ENCODE results near the gene ARHGEF4.

The ARHGEF4 gene

DNA sequence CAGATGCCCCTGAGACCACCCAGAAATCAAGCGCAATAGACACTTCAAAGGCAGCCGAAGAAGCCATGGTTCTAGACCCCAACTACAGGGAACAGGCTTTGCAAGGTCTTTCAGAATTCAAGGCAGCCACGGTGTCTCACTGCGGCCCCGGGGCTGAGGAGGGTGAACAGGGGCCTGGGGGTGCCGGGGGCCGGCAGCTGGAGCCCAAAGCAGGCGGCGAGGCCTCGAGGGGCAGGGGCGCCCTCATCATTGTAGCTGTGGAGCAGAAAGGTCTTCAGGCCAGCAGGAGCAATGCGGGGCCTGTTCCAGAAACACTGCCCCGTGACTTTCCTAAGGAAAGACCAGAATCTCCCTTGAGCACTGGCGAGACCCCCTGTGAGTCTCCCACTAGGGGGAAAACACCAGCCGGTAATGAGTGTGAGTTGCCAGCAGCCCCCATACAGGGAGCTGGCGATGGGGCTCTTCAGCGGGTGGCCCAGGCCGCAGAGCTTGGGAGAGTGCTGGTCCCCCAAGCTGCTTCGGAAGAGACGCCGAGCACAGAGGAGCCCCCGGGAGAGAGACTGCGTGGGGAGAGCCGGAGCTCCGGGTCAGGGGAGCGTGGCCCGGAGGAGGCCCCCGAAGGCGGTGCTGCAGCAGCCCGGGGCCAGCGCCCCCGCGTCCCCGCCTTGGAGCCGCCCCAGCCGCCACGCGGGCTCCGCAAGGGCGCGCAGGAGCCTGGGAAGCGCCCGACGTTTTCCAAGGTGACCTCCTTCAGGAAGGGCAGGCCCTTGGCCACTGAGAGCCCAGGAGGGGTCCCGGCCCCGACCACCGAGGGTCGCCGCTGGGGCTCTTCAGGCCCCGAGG, 79.1 kb downstream of the ARHGEF4 start:
- DNase-seq: no peak

DNA sequence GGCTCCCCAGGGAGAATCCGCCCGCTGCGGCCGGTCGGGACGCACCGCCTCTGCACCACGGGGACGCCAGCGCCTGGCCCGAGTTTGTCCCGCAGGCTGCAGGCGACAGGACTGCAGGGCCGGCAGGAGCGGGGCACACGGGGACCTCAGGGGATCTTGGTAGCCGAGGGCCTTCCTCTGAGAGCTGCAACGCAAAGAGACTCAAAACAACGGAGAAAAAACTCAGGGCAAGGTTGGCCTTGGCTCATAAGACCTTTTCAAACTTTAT, 79.7 kb downstream of the ARHGEF4 start:
- no peak for DNase-seq

DNA sequence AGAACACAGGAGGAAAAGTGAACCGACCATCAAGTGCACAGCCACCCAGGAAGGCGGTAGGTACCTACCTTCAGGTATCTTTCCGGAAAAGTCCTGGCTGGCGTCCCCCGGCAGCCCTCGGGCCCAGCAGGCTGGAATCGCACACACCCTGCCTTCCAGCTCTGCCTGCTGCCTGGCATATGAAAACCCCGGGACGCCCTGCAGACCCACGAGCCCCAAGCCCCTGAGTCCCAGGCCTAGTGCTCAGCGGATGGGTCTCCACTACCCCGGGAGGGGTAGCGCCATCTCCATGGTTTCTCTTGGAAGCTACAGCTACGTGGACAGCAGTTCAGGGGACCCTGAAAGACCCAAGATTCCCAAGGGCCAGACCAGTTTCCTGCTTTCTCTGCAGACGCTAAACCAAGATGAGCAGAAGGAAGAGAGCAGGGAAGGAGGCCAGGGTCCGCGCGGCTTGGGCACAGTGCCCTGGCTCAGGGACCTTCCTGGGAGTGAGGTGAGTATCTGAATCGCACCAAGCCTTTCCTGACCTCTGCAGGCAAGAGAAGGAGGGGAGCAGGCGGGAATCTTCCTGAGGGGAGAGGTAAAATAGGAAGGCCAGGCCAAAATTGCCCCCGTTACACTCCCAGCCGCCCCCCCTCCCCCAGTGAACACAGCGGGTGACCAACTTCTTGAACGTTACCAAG, 80.4 kb downstream of the ARHGEF4 start:
- DNase-seq: peak in 1 of 56 donors; percentile 30

DNA sequence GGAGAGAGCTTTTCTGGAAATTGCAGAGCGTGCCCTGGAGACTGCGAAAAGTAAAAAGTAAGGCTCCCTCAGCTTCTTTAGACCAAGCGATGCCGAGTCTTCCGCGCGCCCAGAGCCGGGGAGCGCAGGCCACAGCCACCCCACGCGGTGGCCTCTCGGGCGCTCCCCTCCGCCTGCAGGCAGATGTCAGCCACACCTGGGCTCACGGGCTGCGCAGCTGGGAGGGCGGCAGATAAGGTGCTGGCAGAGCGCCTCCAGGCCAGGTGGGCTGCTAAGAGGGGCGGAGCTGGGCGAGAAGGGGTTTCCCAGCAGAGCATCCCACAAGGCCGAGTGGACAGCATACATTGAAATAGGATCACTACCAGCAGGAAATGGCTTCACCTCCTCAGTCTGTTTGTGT, 81.7 kb downstream of the ARHGEF4 start:
- DNase-seq: no peak

DNA sequence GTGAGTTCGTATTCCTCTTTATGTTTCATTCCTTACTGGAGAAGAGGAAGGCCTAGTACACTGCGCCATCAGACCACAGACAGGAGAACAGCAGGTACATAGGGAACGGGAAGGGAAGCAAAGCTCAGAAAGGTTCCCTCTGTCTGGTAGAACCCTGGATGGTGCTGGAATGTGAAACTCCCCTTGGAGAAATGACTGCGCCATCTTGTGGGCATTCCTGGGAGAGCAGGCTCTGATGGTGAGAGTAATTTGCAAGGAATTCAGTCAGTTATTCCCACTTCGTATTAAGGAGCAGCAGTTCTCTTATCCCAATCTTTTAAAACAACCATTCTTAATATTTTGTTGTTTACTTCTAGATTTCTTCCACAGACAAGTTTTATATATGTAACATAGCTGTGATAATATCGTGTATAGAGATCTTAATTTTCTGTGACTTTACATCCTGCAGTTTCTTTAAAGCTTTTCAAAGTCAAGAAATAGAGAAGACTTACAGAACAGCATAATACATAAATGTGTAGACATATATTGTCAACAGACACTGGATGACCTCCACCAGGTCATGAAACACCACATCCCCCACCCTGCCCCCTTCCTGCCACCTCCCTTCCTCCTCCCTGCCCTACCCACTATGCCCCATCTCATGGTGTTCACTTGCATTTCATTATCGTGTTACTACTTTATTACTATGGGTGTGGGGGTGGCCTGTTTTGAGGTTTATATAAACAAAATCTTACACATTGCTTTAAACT, 83.9 kb downstream of the ARHGEF4 start:
- DNase-seq: peak in 50 of 56 donors; percentile 8 to 92 (median 56)

DNA sequence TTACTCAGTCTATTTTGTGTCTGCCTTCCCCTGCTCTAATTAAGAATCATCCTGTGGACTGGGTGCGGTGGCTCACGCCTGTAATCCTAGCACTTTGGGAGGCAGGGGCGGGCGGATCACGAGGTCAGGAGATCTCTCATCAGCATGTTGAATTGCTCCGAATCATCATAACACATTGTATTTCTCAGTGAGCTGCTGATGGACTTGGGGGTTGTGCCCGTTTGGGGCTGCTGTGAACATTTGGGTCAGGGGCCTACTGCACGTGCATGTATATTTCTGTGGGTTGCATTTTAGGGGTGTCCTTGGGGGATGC, 84.4 kb downstream of the ARHGEF4 start:
- no peak for DNase-seq

DNA sequence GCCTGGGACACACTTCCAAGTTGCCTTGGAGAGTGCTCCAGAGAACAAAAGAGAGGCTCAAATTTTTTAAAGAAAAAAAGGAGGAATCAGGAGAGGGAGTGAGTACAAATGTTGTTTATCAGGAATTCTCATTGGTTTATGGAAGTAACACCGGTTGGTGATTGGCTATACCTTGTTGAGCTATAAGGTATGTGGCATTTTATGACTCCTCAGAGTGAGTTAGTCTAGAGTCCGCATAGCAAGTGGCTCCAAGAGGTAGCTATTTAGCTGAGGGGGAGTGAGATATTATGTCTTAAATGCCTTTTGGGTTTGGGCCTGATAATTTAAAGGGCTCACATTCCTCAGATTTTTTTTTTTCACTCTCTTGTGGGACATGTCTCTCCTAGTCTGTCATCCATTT, 85.7 kb downstream of the ARHGEF4 start:
- DNase-seq: no peak

DNA sequence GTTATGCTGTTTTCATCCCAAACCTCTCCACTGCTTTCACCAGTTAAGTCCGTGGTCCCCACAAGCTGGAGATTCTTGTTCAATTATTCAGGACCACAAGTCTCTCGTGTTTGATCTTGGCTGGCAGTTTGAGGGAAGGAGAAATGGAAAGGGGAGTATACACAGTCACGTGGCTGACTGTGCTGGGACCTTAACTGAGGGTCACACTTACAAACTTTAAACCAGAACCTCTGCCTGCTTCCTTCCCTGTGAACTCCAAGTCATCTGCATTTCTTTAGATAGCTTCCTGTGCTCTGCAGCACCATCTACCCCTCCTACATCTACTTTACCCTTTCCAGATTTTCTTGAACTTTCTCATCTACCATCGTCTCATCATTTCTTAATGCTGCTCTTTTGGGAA, 91.7 kb downstream of the ARHGEF4 start:
- DNase-seq: no peak

DNA sequence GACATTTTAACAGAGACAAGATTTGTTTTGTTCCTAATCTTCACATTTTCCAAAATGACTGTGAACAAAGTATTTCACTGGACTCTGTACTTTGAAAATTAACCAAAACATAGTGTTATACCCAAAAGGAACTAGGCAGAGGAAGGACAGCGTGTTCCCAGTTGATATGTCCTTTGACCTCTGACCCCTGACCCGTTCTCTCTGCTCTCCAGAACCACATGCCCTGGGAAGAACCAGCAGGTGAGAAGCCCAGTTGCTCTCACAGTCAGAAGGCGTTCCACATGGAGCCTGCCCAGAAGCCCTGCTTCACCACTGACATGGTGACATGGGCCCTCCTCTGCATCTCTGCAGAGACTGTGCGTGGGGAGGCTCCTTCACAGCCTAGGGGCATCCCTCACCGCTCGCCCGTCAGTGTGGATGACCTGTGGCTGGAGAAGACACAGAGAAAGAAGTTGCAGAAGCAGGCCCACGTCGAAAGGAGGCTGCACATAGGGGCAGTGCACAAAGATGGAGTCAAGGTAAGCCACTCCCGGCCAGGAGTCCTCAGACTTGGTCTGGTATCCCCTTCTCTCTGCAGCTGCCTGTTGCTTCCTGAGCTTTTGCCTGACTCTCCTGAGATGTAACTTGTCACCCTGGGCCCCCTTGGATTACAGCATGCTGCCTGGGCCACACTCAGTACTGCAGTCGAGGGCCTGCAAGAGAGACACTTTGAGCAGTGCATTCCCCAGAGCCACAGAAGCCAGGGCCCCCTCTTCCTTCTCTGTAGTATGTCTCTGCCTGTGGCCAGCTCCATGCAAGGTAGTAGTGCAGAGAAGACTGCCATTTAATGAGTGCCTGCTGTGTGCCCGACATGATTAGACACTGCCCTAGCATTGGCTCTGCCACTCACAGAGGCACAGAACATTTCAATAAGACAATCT, 94.3 kb downstream of the ARHGEF4 start:
- no peak for DNase-seq

DNA sequence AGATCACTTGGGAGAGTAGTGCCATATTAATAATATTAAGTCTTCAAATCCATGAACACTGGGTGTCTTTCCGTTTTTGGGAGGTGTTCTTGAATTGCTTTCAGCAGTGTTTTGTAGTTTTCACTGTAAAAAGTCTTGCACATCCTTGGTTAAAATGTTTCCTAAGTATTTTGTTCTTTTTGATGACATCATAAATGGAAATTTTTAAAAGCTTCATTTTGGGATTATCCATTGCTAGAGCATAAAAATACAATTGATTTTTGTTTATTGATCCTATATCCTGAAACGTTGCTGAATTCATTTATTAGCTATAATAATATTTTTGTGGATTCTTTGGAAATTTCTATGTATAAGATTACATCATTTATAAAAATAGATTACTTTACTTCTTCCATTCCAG, 96.8 kb downstream of the ARHGEF4 start:
- no peak for DNase-seq

DNA sequence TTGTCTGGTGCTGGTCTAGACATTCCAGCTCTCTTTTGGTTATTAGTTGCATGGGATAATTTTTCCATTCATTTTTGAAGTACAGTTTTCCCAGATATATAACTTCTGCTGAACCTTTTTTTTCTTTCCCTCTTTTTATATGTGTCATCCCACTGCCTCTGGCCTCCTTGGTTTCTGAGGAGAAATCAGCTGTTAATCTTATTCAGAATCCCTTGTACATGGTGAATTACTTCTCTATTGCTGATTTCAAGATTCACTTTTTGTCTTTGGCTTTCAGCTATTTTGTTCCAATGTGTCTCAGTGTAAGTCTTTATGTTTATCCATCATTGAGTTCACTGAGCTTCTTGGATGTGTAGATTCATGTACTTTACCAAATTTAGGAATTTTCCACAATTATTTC, 99.7 kb downstream of the ARHGEF4 start:
- DNase-seq: no peak

DNA sequence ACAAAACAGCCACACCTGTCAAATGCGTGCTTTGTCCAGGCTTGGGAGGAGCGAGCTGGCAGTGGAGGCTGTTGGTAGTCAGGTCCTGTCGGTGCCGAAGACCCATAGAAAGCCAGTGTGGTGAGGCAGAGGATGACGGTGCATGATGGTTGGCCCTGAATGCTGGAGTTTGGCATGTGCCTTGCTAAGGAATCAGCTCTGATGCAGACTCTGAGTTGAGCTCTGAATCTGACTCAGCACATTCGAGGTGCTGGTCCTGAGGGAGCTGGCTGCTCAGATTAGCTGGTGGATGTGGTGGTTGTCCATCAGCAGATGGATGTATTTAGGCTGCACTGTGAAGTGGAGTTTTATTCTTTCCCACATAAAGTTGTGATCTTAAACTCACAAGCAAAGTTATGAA, 111.3 kb downstream of the ARHGEF4 start:
- DNase-seq: no peak

DNA sequence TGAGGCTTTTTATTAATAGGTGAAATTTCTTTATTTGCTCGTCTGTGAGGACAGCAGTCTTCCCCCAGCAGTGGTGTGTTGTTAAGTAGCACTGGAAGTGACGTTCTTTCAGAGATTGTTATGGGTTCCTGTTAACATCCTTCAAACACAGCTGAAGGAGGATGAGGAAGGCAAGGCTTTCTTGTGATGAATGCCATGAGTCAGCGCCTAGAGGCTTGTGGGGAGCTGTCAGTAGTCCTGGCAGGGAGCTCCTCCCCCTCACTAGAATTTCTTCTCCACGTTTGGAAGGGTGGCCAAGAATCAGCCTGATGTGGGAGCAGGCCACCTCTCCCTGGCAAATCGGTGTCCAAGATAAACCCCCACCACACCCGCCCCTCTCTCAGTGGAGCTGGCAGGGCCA, 113.2 kb downstream of the ARHGEF4 start:
- no peak for DNase-seq

DNA sequence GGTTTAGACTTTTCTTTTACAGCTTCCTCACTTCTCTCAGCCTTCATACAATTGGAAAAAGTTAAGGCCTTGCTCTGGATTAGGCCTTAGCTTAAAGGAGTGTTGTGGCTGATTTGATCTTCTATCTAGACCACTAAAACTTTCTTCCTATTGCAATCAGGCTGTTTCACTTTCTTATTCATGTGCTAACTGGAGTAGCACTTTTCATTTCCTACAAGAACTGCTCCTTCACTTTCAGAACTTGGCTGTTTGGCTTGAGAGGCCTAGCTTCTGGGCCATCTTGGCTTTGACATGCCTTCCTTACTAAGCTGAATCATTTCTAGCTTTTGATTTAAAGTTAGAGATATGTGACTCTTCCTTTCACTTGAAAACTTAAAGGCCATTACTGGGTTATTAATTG, 114.3 kb downstream of the ARHGEF4 start:
- no peak for DNase-seq

DNA sequence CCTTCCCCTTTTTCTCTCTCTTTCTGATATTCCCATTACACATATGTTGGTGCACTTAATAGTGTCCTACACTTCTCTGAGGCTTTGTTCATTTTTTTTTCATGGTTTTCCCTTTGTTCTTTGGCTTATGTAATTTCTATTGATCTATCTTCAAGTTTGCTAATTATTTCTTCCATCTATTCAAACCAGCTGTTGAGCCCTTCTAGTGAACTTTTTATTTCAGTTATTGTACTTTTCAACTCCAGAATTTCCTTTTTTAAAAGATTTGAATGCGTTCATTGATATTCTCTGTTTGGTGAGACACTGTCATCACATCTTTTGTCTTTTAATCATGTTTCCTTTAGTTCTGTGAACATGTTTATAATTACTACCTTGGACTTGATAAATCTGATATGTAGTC, 118.2 kb downstream of the ARHGEF4 start:
- no peak for DNase-seq

DNA sequence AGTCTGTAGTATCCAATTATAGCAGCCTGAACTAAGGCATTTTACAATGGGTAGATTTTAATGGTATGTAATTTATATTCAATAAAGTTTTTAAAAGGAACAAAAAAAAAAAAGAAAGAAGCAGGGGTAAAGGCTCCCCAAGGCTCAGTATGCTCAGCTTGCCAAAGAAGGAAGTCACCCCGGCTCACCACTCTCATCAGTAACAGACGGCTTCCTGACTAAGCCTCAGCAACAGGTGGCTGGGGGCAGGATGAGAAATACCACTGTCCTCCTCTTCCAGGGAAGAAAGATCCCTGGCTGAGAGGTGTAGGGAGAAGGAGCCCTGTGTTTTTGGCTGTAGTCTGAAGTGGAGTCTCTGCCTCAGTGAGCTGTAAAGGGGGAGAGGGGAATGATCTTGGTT, 121.2 kb downstream of the ARHGEF4 start:
- peak in 3 of 56 donors; percentile 8 to 22 (median 10) for DNase-seq

DNA sequence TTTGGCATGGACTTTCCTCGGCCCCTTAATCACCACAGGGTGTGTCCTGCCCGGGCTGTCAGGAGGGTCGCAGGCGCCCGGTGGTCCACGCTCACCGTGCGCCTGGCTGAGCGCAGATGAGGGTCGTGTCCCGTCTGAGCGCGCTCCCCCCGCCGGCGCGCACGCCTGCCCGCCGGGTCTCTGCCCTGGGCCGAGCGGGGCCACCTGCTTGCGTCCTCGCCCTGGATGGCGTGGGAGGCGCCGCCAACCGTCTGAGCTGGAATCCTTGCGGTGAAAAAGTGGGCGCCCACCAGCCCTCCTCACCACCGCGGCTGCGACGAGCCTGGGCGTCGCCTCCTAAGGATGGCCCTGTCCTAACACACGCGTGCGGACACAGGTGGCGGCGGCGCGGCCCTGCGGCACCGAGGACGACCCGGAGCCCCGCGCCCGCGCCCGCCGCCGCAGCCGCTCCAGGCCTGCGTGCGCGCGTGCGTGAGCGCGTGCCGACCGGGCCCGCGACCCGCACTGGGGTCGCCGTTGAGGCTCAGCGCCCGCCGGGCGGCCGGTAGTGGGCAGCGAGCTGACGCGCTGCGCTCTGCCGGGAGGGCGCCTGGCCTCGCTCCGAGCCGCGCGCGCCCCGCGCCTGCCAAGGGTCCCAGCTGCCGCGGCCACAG, 126.6 kb downstream of the ARHGEF4 start:
- DNase-seq: peak in 3 of 56 donors; percentile 33 to 46 (median 38)

DNA sequence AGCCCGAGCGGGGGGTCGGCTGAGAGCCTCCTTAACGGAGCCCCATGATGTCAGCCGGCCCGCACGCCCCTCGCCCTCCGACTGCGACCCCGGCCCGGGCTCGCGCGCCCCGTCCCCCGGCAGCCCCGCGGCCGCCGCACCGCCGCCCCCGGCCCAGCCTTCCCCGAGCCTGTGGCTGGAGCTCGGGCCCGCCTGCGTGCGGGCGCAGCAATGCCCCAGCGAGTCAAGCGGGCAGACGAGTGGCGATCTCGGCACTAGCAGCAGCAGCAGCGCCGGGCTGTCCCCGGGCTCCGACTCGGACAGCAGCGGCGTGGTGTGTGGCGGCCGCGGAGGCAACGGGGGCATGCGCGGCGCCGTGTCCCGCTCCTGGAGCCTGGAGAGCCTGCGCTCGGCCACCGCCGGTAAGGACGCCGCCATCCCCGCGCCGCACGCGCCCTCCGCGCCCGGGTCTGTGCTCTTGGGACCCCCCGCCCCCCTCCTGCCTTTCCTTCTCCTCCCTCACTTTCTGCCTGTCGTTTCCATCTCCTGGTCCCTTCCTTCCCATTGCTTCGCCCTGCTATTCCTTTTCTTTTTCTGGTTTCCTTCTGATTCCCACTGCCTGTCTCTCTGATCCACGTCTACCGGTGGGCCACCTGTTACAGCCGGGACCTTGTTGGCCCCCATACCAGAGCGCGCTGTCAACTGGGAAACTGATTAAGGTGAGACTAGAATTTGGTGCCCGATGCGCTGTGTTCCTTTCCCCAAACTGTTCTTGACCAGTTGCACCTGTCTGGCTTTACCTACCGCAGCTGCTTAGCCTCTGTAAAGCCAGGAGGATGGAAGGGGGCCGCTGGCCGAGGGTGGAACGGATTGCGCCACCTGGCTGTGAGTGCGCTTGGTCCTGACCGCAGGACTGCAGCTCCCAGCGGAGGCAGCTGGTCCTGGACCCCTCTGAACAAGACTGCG, 127.4 kb downstream of the ARHGEF4 start:
- DNase-seq: peak in 7 of 56 donors; percentile 12 to 46 (median 21)

DNA sequence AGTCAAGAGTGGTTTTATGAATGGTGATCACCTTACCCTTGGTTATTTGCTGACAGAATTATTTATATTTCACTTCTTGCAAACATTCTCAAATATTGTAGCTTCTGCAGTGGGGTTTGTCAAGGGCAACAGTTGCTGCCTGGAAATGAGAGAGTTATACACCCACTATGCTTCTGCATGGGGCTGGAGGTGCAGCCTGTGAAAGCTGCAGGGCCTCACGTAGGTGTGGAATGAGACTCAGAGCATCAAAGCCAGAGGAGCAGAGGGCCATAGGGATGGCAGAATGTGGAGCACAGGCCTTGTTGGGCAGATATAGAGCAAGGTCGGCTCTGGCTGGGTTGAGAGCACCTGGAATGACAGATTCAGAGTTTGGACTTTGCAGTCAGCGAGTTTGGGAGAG, 128.2 kb downstream of the ARHGEF4 start:
- DNase-seq: no peak

Measured in amygdala (tissue), 56 donors.